COLO829 (cell line): ENCODE results near the gene PELI2.
A peak's percentile ranks its signal among the peaks of the same experiment; 100 is the strongest.

ENCODE experiments used
- DNase-seq: peaks from one replicate; pipeline ENCODE4 v3.0.0; 2012; ENCODE audit warnings: low spot score

PELI2 gene, protein sequence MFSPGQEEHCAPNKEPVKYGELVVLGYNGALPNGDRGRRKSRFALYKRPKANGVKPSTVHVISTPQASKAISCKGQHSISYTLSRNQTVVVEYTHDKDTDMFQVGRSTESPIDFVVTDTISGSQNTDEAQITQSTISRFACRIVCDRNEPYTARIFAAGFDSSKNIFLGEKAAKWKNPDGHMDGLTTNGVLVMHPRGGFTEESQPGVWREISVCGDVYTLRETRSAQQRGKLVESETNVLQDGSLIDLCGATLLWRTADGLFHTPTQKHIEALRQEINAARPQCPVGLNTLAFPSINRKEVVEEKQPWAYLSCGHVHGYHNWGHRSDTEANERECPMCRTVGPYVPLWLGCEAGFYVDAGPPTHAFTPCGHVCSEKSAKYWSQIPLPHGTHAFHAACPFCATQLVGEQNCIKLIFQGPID

DNA sequence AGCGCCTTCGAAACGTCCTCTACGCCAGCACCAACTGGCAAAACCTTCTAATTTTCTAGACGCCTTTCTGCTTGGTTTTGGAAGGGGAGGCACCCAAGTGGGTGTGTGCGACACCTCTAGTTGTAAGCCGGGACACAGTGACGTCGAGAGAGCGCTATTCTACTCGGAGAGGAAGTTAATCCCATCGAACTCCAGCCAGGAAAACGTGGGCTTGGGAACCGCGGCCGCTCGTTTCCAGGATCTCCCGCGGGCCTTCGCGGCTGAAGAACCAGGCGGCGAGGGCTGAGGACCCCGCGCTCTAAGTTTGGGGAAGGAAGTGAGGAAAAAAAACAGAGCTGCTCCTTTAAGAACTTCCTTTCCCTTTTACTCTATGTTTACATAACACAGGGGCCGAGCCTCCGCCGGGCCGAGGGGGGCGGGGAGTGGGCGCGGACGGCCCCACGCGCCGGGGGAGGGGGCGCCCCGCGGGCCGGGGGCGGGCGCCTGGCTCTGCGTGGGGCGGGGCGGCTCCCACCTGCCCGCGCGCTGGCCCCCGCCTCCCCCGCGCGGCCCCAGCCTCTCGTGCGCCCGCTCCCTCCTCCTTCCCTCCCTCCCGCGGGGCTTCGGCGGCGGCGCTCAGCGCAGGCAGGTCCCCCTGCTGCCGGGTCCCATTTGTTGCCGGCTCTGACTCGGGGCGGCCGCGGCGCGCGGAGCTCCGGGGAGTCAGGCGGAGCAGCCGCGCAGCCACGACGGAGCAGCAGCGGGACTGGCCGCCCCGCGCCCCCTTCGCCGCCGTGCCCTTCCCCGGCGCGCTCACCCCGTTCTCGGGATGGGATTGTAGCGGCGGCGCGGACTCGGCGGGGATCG, at the start of gene PELI2:
Gene PELI2 (plus strand): TSS at position 647 of the 846 bp plus-strand sequence. CDS start 250 bp downstream, outside the sequence.
- DNase-seq, result no peak

DNA sequence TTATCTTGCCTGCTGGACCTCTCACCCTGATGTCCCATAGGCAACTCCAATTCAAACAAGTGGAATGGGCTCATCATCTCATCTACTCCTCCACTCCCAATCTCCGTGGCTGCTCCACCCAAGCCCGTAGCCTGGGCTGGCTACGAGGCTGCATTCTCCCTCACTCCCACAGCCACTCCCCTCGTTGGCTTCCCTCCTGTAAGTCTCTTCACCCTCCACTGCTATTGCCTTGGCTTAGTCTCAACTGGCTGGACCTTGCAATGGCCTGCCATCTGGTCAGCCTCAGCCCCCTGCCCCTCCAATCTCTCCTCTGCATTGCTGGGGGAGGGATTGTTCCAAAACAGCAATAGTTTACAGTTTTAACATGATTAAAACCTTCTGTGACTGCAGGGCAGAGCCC, 44.4 kb upstream of the PELI2 start:
- no peak for DNase-seq

DNA sequence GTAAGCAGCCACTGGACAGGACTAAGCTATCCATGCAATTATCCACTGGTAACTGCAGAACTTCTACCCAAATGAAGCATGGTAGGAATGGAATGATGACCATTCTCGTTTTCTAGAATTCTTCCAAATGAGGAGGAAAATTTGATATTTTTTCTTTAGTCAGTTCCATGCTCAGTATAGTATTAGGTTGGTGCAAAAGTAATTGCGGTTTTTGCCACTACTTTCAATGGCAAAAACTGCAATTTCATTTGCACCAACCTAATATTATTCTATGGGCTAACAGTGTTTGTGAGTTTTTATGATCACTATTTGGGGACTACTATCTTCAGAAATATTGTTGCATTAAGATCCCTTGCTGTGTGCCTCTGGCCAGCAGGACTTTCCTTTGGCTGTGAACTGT, 42.9 kb upstream of the PELI2 start:
- no peak for DNase-seq

DNA sequence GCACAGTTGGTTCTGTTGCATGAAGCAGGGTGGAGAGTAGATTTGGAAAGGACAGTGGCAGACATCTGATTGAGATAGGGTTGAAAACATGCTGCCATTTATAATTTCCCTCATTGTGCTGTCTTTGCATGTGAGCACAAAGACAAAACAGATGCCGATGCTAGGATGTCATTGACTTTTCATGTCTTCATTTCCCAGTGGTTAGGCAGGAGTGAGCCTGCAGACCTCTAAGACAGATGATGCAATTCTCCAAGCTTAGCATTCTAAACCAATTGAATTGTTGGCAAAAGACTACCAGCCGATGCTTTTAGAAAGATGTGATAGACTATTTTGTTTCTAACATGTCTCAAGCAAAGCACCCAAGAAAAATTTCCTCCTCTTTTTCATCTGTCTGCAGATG, 37.1 kb upstream of the PELI2 start:
- DNase-seq, result no peak

DNA sequence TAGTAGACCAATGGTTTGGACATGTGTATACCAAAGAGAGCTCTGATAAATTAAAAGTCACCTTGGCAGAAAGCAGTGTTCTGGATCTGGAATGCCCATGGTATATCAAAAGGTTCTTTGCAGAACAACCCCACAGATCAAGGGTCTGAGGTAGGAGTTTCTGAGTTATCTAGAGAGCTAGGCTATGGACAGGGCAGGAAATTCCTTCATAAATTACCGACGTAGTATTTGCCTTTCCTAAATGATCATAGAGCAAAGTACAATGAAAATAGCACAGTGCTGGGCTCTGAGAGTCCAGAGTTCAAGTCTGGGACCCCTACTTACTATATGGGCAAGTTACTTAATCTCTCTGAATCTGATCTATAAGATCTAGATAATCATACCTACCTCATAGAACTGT, 35.3 kb upstream of the PELI2 start:
- DNase-seq, result no peak

DNA sequence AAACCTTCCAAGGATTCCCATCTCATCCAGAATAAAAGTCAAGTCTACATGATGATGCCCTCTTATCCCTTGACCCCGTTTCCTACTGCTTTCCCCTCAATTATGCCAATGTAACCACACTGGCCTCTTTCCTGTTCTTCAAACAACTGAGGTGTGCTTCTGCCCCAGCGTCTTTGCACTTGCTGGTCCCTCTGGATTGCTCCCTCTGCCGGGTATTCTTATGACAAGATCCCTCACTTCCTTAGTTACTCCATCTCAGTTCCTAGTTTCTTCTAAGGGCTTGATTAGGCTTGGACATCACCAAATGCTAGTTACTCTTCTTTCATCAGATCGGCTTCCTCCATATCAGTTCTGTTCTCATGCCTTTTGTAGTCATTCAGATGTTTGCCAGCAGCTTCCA, 32.7 kb upstream of the PELI2 start:
- no peak for DNase-seq

DNA sequence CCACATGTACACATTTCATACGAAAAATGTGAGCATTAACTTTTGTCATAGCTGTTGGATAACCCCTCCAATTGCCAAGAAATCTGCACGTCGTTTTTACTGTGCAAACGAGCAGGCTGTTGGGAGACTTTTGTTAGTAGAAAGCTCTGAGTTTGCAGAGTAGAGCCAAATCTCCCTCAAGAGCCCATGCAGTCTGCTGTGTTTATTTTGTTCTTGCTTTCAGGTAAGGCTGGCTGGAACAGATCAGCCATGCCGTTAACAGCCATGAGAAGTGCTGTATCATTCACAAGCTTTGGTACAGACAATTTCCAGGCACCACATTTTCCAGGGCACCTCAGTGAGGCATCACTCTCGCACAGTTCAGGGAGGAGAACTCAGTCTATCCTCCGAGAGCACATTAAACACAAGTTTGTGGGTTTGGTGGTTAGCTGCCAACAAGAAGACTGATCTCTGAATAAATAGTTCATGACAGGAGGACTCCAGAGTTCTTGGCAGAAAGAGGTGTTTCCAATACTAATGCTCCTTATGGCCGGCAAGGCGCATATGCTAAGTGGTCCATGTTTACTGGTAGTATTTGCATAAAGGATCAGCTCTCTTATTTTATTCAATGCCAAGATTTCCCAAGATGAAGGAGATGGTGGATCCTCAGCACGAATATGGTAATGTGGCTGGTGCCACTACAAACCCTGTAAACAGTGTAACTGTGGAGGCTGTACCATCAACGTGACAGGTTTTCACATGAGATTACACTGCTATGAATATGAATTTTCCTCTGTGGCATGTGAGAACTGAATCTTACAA, 30.3 kb upstream of the PELI2 start:
- DNase-seq, result no peak

DNA sequence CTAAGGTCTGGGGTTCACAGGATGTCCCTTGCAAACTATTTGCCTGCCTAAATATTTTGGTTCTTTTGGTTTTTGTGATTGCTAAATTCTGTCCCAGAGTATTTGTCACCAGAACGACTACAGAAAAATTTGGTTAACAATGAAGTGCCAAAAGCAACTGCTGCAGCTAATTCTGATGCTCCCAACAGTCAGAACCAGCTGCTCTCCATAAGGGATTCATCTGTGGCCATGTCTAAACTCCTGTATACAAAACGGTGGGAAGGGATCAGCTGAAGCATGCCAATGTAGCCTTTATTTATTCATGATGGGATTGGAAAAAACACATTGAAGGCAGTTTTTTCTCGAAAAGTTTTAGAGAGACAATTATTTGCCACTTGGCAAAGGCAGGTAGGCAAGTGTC, 29.3 kb upstream of the PELI2 start:
- DNase-seq, result no peak

DNA sequence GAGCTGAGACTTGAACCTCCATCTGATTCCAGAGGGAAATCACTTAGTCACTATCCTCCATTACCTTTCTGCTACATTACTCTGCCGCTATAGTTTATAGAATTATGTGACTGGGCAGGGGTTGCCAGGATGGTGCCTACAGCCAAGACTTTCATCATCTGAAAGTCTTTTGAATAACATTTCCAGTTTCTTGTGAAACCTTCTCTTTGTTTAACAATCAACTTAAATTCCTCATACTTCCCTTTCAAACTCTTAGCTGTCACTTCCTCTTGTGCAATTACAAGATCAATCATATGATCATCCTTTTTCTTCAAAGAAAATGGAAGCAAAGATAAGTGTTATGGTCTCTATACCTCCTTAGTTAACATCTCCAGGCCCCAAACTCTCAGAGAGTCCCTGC, 25.4 kb upstream of the PELI2 start:
- no peak for DNase-seq

DNA sequence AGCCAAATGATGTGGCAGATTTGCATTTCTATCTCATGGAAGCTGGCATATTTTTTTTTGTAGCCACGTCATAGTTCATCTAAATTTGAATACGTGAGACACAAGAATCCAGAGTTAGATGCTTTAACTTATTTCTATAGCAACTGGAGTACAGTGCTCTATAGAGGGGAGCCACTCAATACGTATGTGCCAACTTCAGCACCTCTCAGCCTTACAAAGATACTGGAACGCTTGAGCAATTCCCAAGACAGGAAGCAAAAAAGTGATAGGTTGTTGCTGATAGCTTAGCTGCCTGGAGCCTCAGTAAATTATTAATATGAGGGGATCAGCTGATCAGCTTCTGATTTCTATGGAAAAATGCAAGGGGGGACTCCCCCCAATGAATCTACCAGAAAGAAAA, 24.1 kb upstream of the PELI2 start:
- peak; percentile 13 for DNase-seq

DNA sequence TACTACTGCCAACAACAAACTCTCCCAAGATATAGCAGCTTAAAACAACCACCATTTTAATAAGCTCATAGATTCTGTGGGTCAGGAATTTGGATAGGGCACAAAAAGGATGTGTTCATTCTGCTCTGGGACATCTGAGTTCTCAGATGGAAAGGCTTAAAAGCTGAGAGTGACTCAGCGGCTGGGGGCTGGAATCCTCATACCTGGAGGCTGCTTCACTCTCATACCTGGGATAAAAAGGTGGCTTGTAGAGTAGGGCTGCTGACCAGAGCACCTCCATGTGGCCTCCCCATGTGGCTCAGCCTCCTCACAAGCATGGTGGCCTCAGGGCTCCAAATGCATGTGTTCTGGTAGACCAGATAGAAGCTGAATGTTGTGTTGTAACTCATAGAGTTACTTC, 20.2 kb upstream of the PELI2 start:
- no peak for DNase-seq

DNA sequence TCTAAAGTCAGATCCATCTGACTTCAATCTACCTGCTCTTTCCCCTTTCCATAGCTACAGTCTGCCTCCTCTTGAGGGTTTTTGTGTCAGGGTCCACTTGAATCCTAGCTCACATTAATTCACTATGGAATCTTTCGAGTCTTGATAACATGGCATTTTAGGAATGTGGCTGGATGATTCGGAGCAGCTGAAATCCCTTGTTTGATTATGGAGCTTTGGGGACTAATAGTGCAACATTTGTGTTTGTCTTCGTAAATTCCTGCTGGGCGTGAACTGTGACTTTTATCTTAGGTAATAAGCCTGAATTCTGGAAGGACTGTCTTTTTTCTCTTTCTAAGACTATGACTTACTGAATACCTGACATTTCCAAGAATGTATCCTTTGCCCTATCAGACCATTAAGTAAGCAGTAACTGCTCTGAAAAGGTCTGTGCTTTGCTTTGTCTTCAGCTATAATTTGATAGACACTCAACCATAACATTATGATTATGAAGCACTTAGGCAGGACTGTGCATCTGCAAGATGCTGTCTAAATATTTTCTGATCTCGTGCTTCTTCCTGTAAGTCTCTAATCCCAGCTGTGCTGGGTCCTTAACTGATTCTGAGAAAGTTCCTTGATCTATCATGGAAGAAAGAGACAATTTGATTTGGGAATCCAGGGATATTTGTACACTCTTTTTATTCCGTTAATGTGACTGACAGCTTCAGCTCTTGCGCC, 19.0 kb upstream of the PELI2 start:
- no peak for DNase-seq

DNA sequence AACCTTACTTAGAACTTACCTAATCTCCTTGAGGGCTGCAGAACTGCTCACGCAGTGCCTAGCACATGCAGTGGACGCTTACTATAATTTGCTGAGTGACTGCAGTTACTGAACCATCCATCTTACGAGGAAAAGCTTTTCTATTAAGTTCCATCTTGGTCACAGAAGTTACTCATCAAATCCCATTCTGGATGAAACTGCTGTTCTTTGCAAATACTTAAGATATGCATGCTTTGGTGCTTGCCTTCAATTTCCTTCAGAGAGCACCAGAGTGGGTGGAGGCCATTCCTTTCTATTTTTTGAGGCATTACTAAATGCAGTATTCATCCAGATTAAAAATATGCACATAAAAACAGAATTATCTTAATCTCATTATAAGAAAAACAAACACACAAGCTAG, 17.7 kb upstream of the PELI2 start:
- no peak for DNase-seq

DNA sequence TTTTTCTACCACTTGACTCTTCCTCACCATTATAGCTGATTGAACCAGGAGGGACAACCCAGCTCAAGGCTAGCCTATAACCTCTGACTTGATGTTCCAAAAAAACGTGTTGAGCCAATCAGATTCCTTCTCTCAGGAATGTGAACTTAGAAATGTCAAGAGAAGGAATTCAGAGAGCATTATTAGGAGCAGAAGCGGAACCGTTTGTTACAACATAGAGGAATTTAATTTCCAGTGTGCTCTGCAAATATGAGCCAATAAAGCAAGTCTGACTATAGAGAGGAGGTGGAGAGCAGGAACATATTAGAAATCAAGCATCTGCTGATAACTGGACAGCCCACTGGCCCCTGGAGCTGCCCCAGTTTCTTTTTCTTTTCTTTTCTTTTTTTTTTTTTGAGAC, 15.3 kb upstream of the PELI2 start:
- DNase-seq, result no peak

DNA sequence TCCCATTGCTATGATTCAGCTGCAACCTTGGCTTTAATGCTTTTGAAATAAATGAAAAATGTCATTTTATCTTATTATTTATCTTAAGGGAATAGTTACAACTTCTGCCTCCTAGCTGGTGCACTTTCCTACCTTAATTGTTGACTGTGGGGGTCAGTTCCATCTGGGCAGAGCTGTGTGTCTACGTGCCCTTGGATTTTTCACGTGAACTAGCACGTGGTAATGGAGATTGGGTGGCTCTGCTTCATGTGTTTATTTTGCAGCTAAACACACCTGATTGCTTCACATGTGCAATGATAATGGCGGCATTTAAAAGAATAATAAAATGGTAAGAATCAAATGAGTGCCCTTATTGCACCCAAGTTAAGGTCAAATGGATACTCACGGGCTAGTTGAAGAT, 10.6 kb upstream of the PELI2 start:
- no peak for DNase-seq

DNA sequence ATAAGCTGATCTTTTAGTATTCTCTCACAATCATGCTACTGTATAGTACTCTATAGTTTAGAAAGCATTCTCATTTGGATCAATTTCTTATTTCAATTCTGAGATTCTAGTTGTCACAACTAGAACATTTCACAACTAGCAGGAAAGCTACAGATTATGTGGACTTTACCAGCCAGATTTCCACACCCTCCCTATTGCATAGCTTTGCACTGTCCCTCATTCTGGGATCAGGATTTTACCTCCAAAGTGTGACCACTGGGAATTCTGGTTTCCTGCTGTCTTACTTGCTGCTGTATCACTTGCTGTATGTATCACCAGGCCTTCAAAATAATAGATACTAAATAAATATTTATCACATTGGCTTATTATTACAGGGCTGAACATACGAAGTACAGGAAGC, 10.2 kb upstream of the PELI2 start:
- DNase-seq, result no peak

DNA sequence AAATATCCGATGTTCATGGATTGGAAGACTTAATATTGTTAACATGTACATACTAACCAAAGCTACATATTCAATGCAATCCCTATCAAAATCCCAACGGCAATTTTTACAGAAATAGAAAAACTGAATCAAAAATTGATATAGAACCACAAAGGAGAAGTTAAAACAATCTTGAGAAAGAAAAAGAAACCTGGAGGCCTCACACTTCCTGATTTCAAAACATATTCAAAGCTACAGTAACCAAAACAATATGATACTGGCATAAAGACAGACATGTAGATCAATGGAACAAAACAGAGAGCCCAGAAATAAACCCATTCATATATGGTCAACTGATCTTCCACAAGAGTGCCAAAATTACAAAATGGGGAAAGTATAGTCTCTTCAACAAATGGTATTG, 5.4 kb upstream of the PELI2 start:
- no peak for DNase-seq

DNA sequence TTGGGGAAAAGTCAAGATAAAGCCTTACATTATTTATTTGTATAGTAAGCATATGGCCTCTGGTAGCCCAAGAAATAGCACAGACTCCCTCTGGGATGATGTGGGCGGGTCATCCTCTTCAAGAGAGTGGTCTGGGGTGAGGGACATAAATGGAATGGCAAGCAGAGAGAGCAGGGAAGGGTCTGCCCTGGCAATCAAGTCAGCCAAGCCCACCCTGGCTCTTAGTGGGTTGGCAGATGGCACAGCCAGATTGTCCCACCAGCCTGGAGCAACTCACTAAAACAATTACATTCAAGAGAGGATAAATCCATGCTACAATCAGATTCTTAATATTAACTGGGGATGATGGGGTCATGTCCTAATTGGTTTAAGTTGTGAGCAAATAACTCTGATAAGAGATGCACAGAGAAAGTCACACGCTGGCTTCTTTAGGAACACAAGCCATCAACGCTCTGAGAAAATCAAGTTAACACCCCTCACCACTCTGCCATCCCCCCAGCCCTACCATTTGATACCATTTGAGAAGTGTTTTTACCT, 2.8 kb upstream of the PELI2 start:
- DNase-seq, result no peak

DNA sequence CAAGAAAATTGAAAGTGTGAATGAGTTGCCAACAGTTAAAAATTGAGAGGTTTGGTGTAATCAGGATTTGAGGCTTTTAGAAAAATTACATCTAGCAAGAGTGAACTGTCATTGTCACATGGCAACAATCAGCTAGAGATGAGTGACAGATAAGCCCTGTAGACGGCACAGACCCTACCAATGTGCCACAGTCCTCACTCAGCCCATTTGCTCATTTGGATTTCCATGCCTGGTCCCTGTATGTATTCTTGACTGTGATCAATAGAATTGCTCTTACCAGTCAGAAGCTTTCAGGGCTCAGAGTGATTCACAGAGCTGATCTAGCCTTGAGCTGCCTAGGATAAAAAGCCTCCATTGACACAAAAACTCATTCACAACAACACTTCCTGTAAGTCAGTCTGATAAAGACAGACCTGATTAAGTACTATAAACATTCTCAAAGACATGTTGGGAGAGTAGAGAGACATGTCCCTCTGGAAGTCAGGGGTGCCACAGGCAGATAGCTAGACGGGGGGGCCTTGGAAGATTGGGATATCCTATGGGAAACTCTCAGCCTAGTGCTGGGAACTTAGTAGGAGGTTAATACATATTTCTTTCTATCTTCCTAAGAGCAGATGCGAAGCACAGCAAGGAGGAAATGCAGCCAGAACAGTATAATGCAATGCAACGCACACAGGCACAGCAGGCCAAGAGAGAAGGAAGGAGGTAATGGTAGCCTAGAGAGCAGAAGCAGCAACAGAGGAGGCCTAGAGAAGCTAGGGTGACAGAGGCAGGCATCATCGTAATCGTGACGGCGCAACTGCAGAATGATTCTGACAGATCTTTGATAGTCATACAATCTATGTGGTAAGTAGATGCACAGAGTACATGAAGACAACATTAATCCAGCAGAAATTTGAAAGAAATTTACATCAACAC, 2.0 kb upstream of the PELI2 start:
- peak; percentile 23 for DNase-seq

DNA sequence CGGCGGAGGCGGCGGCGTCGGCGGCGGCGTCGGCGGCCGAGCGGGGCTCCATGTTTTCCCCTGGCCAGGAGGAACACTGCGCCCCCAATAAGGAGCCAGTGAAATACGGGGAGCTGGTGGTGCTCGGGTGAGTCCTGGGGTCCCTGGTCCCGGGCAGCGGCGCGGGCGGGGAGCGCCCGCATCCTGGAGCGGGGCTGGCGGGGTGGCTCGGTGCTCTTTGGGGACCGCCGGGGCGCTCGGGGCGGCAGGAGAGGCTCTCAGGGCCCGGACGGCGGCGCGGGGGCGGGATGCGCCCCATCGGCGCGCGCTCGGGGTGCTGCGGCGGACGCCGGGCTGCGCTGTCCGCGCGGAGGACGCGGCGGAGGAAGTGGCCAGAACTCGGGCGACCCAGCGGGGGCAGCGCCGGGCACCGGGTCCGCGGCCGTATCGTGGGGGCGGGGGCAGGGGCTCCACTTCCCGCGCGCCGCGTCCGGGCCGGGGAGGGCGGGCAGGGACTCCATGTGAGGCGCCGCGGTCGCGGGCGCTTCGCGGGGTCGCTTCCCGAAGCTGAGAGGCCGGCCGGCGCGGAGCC, 485 bp downstream of the PELI2 start:
- no peak for DNase-seq
